ENCODE data around the gene FAM153A.
"Not testable (repeated sequence)": the region's sequence is repeated elsewhere in the genome, so short reads cannot be mapped to it uniquely, and the experiment has no call there.

FAM153A gene

DNA sequence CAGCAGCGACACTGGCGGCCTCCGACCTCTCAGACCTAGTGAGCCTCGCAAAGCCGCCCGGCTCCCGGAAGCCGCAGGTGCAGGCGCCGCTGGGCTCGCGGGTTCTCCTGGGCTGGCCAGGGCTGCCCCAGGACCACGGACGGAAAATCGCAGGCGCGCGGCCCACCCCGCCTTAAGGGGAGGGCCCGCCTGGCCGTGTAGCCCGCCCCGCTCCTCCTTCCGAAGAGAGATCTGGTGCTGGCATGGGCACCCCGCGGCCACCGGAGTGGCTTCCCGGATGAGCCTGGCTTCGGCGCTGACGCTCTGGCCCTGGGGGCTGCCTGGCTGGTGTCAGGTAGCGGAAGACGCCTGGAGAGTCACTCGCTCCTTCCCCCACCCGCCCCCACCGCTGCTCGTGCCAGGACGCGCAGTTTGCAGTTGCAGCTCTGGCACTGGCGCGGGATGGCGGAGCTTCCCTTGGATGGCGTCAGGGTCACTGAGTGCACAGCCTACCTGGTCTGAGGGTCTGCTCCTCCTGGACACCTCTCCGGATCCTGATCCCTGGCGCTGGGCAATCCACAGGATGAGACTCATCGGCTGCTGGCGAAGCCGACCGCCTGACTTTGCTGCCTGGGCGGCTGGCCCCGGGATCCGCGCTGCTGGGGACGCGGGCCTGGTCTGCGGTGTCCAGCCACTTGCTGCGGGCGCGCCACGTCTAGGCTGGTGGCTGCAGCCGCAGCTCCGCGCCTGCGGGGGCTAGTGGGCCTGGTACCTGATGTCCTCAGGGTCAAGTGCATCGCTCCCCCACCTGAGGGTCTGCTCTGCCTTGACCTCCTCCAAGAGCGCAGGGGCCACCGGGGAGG lies at the start of gene FAM153A:
TSS of gene FAM153A (minus strand) at position 108 of the 842 bp plus-strand sequence.
- not testable (repeated sequence) for DNase-seq (ENCODE audit: low read depth in 2 of 2)

DNA sequence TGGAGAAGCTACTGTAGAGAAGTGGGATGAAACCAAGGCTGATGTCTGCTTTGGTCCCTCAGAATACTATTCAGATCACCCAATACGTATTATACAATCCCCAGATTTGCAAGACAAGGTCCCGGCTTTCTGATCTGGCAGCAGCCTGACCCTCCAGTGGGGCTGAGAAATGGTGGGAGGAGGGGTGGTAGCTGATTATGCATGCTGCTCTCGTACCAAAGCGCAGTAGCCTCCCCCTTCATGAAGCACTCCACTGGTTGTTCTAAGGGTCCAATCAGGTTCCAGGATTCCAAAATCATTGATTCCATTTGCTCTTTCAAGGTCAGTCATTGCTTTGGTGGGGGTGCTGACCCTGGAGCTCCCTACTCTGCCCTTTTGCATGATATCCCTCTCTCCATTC lies 49.6 kb upstream of the FAM153A start:
- DNase-seq (ENCODE audit: low read depth in 2 of 2): not testable (repeated sequence)

DNA sequence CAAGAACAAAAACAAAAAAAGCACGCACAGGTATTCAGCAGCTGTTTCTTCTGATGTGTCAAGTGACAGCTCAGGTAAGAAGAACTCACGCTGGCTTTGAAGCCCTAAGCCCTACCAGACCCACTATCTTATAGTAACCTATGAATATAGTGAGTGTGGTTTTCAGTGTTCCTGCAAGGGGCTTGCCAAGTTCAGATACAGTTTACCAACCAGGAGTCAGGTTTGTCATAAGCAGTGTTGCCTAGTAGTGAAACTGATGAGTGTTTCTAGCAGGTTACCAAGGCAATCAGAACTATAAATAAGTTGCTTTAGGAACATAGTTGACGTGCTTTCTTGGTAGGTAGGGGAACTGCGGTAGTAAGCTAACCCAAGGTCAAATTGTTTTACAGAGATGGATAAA lies 43.4 kb upstream of the FAM153A start:
- not testable (repeated sequence) for DNase-seq (ENCODE audit: low read depth in 2 of 2)

DNA sequence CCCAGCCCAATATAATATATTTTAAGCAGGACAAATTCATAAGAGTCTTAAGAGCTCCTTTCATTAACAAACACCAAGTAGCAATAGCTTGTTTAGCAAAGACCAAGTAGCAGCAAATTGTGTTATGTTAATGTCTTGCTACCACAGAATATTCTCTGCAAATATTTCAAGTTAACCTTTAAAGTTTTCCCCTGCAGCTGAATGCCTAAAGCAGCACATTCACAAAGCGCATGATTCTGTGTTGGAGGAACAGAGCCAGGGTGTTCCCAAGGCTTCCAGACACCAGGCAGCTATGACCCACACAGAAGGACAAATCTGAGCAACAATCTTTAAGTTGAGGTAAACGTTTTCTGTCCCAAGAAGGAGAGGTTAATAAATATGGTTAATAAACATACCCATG lies 42.1 kb upstream of the FAM153A start:
- DNase-seq (ENCODE audit: low read depth in 2 of 2): not testable (repeated sequence)

DNA sequence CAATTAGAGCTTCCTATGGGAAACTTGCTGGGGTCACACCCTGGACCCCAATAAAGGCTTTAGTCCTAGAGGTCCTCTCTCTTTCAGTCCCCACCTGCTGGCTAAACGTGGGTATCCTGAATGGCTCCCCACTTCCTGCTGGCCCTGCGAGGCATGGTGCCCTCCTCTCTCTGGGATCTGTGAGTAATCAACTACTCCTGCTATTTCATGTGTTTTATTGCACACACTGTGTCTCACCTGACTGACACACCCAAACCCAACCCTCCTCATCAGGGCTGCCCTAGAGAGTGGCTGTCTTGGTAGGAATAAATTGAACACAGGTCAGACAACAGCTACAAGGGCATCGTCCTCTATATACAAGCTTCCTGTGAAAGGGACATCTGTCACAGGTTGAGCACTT lies 39.8 kb upstream of the FAM153A start:
- DNase-seq (ENCODE audit: low read depth in 2 of 2): not testable (repeated sequence)

DNA sequence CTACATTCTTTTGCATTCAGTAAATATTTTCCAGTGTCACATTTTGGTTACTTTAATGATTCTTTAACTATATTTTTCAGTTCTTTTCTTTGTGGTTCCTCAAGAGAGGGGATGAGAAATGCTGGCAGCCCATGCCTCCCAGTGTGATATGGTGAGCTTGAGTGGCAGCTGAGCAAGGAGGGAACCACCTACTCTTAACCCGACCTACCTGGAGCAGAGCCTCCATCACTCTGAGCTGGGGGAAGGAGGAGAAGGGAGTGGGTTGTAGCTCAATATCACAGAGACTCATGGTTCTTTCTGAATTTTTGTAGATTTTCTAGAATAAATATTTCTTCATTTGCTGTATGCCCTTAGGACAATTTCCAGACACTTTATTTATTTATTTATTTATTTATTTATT lies 37.0 kb upstream of the FAM153A start:
- not testable (repeated sequence) for DNase-seq (ENCODE audit: low read depth in 2 of 2)

DNA sequence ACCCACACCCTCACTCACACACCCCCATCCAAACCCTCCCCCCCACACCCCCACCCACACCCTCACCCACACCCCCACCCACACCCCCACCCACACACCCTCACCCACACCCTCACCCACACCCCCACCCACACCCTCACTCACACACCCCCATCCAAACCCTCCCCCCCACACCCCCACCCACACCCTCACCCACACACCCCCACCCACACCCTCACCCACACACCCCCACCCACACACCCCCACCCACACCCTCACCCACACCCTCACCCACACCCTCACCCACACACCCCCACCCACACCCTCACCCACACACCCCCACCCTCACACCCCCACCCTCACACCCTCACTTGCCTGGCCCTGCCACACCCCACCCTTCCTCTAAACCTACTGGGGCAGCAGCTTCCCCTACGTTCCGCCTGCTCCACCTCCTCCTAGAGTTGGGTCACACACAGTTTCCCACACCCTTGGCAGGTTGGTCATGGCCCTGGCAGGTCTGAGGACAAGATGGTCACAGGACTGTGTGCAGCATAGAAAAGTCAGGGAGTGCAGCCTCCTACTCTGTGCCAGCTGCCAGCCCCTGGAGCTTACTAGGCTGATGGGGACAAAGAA lies 30.2 kb upstream of the FAM153A start:
- DNase-seq (ENCODE audit: low read depth in 2 of 2): not testable (repeated sequence)

DNA sequence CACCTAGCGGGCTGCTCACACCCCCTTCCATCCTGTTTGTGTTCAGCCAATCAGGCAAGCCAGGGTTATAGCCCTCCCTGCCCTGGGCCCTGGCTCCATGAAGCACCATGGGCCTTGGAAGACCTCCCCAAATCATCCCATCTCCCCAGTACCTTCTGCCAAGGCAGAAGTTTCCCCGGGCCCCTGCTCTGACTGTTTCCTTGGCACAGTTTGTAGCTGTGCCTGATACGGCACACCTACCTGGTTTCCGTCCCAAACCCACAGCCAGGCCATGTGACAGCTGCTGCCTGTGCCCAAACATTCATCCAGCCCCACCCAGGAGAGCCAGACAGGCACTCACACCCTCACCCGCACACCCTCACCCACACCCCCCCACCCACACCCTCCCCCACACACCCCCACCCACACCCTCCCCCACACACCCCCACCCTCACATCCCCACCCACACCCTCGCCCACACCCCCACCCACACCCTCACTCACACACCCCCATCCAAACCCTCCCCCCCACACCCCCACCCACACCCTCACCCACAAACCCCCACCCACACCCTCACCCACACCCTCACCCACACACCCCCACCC lies 29.6 kb upstream of the FAM153A start:
- DNase-seq (ENCODE audit: low read depth in 2 of 2): not testable (repeated sequence)

DNA sequence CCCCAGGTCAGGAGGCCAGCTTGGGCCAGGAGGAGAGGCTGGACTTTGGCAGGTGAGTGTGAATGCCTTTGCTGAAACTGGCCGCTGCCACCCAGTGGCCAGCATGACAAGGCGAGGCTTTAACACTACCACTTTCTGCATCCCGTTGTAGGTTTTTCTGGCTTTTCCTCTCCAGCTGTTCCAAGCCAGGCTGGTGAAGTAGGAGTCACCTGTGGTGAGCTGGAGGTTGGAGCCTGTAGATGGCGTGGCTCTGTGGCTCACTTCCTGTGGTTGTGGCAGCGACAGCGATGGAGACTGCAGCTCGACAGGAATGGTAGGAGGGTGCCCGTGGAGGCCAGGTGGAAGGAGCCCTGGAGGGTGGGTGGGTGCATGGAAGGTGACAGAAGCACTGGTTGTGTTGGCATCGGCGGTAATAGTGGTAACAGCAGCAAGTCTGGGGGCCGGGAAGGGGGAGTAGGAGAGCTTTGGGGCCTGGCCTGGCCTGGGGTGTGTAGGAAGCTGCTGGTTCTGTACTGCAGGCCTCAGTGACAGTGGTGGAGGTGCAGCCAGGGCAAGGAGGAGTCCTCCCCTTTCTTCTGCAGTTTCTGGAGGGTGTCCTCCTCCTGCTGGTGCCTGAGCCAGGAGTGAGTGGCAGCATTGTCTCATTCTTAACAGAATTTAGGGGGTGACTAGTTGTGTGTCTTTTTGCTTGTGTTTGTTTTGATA lies 26.7 kb upstream of the FAM153A start:
- DNase-seq (ENCODE audit: low read depth in 2 of 2): not testable (repeated sequence)

DNA sequence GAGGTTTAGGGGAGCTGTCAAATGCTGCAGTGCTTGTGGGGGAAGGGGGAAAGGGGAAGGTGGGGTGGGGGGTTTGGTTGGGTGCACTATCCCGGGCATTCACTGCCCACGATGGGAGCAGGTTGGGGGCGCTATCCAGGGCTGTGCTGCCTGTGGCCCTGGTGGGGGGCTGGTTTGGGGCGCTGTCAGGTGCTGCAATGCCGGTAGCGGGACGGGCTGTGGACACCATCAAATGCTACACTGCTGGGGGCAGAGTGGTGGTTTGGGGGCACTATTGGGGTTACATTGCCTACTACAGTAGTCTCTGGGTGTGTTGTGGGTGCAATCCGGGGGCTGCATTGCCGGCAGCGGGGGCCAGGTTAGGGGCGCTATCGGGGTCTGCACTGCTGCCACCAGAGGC lies 25.7 kb upstream of the FAM153A start:
- DNase-seq (ENCODE audit: low read depth in 2 of 2): not testable (repeated sequence)

DNA sequence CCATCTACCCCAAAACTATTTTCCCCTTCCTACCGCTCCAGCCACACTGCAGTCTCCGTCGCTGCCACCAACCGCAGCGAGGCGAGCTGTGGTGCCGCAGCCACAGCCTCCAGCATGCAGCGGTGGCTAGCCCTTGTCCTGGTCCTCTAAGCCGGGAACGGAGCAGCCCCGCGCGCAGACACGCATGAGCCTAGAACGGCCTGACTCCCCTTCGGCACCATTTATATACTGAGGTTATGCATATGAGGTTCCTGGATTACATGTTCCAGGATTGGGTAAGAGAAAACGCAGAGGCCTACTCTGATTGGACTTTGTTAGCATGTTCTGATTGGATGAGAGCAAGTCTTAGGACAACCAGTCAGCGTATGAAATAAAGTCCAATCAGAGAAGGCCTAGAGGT lies 24.6 kb upstream of the FAM153A start:
- DNase-seq (ENCODE audit: low read depth in 2 of 2): not testable (repeated sequence)

DNA sequence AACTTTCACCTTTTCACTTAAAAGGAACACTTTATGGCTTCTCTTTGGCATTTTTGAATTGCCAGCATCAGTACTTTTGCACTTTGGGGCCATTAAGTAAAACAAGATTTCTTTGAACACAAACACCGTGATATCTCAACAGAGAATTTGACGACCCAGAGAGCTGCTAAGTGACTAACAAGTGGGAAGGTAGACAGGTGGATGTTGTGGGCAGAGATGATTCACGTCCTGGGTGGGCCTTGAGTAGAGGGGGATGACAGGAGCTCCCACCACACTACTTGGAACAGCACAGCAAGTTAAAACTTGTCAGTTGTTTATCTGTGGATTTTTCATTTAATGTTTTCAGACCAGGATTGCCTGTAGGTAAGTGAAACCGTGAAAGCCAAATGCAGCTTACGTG lies 18.7 kb upstream of the FAM153A start:
- not testable (repeated sequence) for DNase-seq (ENCODE audit: low read depth in 2 of 2)

DNA sequence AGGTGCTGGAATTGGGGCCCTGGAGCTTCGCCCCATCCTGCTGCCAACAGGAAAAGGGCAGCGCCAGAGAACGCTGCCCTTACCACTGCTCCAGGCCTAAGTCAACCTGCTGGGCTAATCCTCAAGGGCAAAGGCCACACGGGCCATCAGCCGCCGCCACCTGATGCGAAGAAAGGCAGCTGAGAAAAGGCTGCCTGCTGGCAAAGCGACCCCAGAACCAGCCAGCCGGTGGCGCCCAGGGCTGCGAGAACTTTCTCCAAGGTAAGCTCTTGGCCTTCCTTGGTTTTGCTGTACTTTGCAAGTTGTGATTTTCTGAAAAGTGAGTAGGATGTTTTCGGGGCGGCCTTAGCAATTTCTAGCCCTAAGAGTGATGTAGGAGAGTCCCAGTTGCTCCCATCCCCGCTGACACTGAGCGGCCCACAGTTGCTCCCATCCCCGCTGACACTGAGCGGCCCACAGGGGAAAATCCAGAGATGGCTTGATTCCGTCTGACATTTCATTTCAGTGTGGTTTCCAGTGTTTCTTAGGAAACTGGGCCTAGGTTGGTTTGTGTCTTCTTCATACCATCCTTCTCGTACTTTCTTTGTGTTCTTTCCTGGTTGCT lies 15.6 kb upstream of the FAM153A start:
- not testable (repeated sequence) for DNase-seq (ENCODE audit: low read depth in 2 of 2)

DNA sequence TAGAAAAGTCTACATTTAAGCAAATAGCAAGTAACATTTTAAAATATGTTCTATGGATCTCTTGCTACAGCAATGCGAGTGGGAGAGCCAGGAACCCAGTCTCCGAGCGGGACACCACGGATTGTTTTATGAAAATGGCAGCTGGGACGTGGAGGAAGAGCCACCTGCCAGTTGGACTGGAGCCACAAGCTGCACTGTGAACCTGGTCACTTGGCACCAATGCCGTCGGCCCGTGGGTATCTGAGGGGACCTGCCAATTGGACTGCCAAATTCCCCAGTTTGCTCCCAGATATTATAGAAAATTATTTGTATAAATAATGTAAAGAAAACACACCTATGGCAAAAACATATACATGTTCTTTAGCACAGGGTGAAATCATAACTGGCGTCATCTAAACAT lies 10.6 kb upstream of the FAM153A start:
- DNase-seq (ENCODE audit: low read depth in 2 of 2): not testable (repeated sequence)

DNA sequence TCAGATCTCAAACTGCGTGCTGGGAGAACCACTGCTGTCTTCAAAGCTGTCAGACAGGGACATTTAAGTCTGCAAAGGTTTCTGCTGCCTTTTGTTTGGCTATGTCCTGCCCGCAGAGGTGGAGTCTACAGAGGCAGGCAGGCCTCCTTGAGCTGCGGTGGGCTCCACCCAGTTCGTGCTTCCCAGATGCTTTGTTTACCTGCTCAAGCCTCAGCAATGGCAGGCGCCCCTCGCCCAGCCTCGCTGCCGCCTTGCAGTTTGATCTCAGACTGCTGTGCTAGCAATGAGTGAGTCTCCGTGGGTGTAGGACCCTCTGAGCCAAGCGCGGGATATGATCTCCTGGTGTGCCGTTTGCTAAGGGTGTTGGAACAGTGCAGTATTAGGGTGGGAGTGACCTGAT lies 8.9 kb upstream of the FAM153A start:
- not testable (repeated sequence) for DNase-seq (ENCODE audit: low read depth in 2 of 2)

DNA sequence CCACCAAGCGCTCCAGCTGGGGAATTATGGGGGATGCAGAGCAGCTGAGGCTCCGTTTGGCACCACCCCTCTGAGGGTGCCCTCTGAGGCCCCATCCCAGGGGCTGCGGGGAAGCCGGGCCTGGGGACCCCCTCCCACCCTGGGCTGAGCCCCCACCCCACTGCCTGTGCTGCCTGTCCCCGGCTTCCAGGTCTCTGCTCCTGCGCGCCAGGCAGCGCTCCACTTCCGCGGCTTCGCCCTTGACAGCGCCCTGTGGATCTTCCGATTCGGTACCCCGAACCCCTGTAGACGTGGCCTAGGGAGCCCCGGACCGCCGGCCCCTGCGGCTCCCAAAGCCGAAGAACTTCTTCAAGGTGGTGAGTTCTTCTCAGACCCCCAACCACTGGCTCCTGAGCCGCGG lies 530 bp downstream of the FAM153A start:
- not testable (repeated sequence) for DNase-seq (ENCODE audit: low read depth in 2 of 2)

DNA sequence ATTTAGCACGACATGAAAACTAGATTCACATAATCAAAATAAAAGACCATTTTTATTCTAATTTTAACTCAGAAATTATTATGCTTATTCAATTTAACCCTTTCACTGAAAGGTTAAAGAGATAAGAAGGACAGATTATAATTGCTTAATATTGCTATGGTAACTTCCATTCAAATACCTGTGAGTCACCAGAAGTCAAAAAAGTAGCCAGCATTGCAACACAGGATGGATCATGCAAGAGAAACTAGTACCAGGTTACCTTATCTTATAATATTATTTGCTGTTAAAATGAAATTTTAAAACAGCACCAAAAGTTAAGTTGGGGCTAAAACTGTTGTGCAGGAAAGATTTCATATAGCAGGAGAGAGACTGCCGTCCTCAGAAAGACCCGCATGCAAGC lies 11.5 kb downstream of the FAM153A start:
- not testable (repeated sequence) for DNase-seq (ENCODE audit: low read depth in 2 of 2)

DNA sequence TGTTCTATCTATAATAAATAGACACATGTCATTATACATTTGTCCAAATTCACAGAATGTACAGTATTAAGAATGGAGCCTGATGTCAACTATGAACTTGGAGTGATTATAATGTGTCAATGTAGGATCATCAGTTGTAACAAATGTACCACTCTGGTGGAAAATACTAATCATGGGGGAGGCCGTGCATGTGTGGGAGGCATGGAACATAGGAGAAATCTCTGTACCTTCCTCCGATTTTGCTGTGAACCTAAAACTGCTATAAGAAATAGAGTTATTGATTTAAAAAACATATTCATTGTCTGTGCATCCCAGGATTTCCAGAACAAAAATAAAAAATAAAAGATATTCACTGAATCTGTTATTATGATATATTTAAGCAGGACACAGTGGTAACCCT lies 12.1 kb downstream of the FAM153A start:
- not testable (repeated sequence) for DNase-seq (ENCODE audit: low read depth in 2 of 2)

DNA sequence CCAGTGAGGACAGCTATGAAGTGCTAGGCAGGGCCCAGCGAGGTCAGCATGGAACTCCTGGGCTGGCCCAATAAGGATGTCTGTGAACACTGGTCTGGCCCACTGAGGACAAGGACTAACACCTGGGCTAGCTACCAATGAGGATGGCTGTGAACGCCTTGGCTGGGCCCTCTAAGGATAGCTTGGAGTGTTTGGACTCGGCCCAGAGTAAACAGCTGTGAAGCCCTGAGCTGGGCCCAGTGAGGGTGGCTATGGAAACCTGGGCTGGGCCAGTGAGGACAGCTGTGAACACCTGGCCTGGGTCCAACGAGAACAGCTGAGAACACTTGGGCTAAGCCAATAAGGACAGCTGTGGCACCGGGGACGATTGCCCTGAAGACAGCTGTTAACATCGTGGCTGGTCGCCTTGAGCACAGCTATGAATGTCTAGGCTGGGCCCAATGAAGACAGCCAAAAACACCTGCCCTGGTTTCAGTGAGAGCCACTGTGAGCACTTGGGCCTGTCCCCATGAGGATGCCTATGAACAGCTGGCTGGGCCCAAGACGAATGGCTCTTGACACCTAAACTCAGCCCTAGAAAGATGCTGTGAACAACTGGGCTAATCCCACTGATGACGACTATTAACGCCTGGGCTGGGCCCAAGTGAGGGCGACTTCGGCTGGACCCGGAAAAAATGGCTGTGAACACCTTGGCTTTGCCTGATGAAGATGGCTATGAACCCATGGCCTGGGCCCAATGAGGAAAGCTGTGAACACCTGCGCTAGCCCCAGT lies 18.8 kb downstream of the FAM153A start:
- not testable (repeated sequence) for DNase-seq (ENCODE audit: low read depth in 2 of 2)

DNA sequence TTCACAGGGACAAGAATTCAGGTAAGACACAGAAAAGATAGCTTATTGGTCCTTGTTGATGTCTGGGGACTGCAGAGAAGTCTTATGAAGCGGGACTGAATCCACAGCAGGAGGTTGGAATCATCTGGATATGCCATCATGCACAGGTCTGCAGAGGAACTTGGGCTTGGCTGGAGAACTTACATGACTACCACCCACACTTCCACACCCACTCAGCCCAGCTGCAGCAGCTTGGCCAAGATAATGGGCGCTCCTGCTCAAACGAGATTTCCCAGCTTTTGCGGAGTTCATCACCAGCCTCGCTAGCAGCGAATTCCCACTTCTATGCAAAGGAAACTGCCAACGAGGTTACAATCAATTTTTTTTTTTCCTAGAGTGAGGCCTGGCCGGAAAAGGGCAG lies 21.7 kb downstream of the FAM153A start:
- DNase-seq (ENCODE audit: low read depth in 2 of 2): not testable (repeated sequence)

DNA sequence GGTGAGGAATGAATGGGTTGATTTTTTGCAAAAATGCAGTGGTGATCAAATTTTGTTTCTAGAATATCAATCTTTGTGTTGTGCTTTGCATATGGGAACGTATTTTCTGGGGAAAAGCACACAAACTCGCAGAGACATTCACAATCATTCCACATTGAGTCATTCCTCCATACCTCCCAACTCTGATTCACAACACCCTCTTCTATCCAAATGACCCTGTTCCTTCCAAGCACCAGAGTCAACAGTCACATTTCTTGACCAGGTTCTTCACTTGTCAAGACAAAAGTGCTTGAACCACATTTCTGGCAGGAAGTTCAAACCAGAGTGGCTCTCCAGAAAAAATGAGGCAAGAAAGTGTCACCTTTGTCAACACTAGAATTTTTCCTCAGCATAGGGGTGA lies 35.3 kb downstream of the FAM153A start:
- DNase-seq (ENCODE audit: low read depth in 2 of 2): not testable (repeated sequence)

Data from fibroblast of skin of left quadriceps (primary cell).